Midbrain (tissue), 1 donor: Measurements from ENCODE around the gene FOXO3B.
"Not testable (repeated sequence)": the region's sequence is repeated elsewhere in the genome, so short reads cannot be mapped to it uniquely, and the experiment has no call there.

ENCODE experiments used
- DNase-seq: peaks from one replicate; lab custom pipeline; 2025; lab: John Stamatoyannopoulos, UW

FOXO3B gene

GRCh38 chr17:18650094-18650493 lies 32.0 kb downstream of the FOXO3B start:
- DNase-seq: not testable (repeated sequence)

DNA sequence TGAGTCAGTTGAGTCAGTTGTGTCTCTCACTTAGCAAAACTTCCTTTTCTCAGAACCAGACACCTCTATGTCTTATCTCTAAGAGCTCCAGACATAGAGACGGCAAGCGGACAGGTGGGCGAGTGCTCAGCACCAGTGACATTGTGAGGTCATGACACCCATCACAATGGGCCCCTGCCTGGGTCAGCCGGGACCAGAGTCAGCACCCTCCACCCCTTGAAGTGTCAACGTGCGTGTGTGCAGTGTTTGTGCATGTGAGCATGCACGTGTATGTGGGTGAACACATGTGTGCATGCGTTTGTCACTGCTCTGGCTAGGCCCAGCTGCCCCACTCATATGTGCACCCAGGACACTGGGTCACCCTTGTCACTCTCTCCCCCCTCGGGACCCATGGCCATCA lies 37.8 kb downstream of the FOXO3B start, which contains the start of gene TBC1D28:
TSS of gene TBC1D28 (minus strand) at position 101 of the 400 bp plus-strand sequence. CDS start 3,039 bp downstream, outside the sequence.
- DNase-seq: not testable (repeated sequence)

DNA sequence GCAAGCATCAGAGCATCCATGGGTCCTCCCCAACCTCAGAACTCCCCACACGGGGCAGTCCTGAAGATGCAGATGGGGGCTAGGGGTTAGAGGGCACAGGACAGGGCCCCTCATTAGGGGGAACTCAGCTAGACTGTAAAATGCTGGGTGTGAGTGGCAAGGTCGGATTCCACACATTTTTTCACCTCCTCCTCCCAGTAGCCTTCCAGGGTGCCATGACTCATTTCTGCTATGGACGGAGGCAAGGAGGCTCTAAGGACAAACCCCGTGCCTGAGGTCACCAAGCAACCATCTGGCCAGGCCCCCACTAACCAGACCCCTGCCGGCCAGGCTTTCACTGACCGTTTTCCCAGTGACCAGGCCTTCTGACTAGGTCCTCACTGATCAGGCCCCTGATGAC lies 39.0 kb downstream of the FOXO3B start:
- DNase-seq: not testable (repeated sequence)

GRCh38 chr17:18638357-18638756 lies 43.8 kb downstream of the FOXO3B start:
- not testable (repeated sequence) for DNase-seq

DNA sequence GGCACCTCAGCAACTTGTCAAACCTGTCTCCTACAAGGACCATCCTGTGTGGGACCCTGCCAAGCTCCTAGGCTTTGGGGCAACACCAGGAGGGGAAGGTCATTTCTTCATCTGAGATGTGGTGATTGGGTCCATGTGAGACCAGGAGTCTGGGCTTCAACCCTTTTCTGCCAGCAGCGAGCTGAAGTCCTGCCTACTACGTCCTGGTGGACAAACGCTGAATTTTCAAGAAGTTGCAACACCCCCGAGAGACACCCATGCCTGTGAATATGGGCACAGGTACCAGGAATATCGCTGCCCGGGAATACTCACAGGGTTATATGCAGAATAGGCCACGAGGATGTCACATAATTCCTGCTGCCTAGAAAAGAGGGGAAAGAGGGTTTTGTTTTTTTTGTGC lies 45.9 kb downstream of the FOXO3B start:
- DNase-seq: not testable (repeated sequence)

GRCh38 chr17:18635773-18636172 lies 46.3 kb downstream of the FOXO3B start:
- DNase-seq: not testable (repeated sequence)

DNA sequence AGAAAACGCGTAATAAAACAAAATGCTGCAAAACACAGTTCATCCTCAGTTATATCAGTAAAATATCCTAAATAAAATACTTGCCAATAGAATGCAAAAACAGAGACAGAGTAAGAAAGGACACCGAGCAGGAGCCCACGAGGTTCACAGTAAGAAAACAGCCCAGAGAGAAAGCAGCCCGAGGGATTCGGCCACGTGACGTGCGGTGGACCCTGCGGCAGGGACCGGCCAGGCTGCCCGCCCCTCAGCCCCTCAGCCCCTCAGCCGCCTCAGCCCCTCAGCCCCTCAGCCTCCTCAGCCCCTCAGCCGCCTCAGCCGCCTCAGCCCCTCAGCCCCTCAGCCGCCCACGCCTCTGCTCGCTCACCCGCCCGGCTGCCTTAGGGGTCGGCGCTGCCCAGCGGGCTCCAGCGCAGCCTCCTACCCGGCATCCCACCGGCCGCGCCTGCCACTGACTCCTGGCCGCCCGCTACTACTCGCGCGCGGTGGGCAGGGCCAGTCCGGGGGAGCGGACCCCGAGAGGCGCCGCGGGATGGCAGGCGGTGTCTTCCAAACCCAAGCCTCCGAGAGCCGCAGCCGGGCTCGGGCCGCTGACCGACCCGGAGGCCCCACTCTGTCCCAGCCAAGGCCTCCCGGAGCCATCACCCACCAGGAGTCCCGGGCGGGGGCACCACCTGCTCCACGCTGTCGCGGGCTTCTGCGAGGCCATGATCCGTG lies 47.4 kb downstream of the FOXO3B start:
- DNase-seq: not testable (repeated sequence)
